C4-2B (cell line): ENCODE data around the gene C1orf216.

Experiments used
- CTCF ChIP-seq: fragments of 450-650 bp; conservative IDR thresholded peaks from 2 replicates; pipeline ENCODE4 v1.5.1; 2017; ENCODE audit warnings: mild to moderate bottlenecking
- ZFX ChIP-seq: fragments of 450-650 bp; IDR thresholded peaks from 2 replicates; pipeline ENCODE4 v1.6.1; 2017

GRCh38 chr1:35674111-35674510 lies 44.6 kb downstream of the C1orf216 start:
- TF ChIP-seq CTCF (no peak), ZFX (no peak)
